Activated CD8-positive, alpha-beta memory T cell treated with anti-CD3 and anti-CD28 coated beads for 1 hour (primary cell): ENCODE results near the gene IL16.

Source experiments
- DNase-seq, 2 donors: peaks; one replicate each; pipeline ENCODE4 v3.0.0-alpha.2; 2020; ENCODE audit warnings: low read depth in 1 of 2; ENCODE audit errors: extremely low read depth in 1 of 2

Gene IL16

DNA sequence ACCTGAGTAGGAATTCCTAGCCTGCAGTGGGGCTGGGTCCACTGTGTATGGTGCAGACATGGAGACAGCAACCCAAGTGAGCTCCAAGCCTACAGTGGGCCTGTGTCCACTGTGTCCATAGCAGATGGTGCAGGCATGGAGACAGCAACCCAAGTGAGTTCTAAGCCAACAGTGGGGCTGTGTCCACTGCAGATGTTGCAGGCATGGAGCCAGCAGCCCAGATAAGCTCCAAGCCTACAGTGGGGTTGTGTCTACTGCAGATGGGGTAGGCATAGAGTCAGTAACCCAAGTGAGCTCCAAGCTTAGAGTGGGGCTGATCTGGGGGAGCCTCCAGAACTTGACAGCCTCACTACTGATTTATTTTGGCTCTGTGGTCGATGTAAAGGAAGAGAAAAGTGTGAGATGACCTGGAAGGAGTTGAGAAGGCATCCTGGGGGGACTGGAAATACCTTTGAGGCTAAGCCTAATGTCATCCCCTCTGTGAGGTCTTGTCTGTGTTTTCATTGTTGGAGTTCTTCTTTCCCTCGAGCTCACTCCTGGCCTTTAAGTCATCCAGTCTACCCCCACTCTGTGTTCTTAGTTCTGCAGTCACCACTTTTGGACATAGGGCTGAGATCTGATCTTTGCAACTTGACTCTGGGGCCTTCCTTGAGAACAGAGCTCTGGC, 22.4 kb upstream of the IL16 start:
- no peak for DNase-seq

DNA sequence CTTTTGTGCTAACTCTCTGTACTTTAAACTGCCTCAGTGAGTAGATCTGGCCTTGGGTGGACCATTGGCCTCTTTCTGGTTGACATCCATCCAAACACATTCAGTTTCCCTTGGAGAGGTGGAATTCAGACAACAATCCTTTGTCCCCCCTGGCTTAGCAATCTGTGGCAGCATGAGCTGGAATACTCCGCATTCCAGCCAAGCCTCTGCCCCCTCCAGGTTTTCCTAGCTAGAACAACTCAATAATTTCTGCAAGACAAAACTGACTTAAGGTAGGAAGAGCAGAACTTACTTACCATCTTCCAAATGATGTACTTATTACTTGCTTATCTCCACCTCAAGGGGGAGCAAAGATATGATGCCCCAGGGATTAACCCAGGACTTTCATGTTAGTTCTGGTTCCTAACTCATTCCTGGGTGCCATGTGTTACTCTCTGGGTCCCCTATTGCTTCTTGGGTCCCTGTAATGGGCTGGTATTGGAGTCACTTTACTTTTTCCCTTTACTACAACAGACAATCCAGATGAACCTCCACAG, 21.8 kb upstream of the IL16 start:
- DNase-seq = no peak

- no peak for DNase-seq
These were observed 21.2 kb upstream of the IL16 start for GRCh38 chr15:81175496-81175895.

- no peak for DNase-seq
These were observed 20.3 kb upstream of the IL16 start for GRCh38 chr15:81176291-81176893.

DNA sequence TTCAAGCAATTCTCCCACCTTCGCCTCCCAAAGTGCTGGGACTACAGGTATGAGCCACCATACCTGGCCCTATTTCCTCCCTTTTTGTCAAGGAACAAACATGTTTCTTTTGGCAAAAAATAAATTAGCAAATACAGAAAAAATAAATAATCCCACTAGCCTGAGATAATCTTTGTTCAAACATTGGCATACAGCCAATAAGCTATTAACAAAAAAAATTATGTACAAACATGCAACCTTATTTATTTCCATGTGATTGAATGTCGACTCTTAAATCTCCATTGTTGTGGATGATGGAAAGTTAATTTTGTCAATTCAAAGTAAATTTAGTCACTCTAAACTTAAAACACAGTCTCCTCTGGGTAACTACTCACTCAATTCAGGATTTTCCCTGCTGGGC, 18.3 kb upstream of the IL16 start:
- DNase-seq = no peak

GRCh38 chr15:81181220-81181619, 15.5 kb upstream of the IL16 start:
- no peak for DNase-seq

DNA sequence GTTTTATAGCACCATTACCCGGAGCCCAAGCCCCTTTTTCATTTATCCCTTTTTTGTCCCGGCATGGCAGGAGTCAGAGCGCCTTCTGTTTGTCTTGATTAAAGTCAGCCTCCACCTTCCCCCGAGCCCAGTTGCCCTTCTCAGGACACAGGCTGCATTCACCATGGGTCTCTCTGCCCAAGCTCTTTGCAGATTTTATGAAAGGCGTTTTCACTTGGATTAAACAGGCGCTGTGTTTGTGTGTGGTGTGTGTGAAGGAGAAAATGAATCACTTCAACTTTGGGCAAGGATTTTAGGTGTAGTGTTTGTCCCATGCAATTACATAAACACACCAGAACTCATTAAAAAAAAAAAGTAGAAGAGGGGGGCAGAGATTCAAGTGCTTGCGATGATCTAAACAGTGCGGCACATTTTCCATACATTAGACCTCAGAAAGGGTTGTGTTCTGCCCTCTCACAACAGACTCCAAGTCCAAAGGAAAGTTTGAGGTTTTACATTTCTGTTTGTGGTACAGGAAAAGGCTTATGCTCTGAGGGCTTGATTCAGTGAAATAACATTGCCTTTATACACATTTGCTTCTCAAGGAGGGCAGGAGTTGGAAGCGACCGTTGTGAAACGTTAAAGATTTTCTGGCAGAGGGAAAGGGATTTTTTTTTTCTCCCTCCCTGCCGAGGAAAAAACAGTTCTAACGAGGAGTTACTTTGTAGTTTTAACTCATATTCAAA, 14.5 kb upstream of the IL16 start:
- DNase-seq = no peak

- DNase-seq = no peak
These were observed 13.8 kb upstream of the IL16 start for GRCh38 chr15:81182756-81183438.

DNA sequence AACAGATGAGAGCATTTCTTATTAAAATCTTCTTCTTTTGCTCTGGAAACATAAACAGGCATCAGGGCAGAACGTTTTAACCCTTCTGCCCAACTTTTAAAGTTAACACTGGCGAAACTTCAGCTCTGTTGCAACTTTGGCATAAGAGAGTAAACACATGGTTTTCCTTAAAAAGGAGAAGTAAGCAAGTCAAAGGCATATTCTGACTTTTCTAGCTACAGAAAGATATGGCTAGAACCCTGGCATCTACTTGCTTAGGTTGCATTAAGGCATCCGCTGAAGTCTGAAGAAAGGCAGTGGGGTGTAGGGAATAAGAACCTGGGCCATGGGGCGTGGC, 13.3 kb upstream of the IL16 start:
- no peak for DNase-seq

- DNase-seq = no peak
These were observed 12.5 kb upstream of the IL16 start for GRCh38 chr15:81184188-81184587.

DNA sequence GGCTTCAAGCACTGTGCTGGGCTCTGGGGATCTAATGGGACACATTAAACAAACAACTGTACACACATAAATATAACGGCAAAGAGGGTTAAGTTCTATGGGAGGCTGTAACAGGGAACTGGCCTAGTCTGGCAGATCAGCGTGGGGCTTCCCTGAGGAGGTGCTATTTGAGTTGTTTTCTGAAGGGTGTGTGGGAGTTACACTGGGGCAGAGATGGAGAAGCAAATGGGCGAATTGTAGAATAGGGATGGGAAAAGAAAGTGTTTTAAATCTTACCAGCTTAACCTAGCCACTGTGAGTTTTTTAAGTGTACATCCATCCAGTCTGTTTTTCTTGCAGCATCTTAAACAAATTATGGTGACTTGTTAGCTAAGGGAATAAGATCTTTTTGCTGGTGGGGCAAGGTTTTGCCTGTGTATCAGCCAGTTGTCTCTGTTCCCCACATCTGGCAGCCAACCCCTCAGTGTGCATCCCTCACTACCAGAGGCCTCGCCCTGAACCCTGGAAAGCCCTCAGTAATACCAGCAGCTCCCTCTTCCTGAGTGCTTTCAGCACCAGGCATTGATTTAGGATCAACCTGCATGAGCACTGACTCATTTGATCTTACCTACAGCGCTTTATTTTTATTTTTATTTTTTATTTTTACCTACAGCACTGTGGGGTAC, 10.9 kb upstream of the IL16 start:
- no peak for DNase-seq

DNA sequence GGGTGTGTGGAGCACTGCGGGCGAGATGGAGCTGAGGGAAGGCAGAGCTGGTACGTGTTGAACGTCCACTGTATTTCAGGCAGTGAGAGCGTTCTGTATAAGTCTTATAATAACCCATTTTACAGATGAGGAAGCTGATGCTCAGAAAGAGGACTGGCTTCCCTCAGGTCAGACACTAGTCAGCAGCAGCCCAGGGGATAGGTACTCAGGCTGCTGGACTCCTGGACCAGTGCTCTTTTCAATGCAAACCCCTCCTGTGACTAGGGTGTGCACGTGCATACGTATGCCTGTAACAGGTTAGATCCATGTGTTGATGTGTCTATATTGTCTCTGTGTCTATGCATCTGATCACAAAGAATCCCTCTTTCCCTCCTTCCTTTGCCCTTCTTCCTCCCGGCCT, 8.3 kb upstream of the IL16 start:
- no peak for DNase-seq

GRCh38 chr15:81189583-81190283, 6.9 kb upstream of the IL16 start:
- DNase-seq = no peak

GRCh38 chr15:81190922-81191507, 5.7 kb upstream of the IL16 start:
- DNase-seq = no peak

DNA sequence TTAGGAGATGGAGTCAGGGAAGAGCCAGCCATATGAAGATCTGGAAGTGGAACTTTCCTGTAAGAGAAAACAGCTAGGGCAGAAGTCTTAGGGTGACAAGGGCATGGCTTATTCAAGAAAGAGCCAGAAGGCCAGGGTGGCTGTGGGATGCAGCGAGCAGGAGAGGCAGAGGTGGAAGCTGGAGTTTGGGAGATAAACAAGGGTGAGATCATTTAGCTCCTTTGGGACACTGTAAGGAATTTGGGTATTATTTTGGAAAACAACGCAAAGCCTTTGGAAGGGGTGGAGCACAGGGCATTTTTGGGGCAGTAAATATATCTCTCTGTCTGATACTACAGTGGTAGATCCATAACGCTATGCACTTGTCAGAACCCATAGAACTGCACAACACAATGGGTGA, 5.0 kb upstream of the IL16 start:
- DNase-seq = no peak

- no peak for DNase-seq
These were observed 2.0 kb upstream of the IL16 start for GRCh38 chr15:81194723-81195122.

- no peak for DNase-seq
These were observed 1.3 kb upstream of the IL16 start for GRCh38 chr15:81195339-81195864.

- no peak for DNase-seq
These were observed 564 bp downstream of the IL16 start for GRCh38 chr15:81197255-81197630.

GRCh38 chr15:81197688-81198281, 1.1 kb downstream of the IL16 start:
- DNase-seq = no peak
